Renal pelvis (tissue), 12 donors: ENCODE data around the gene STK17B. TPM values are rescaled to one million over a fixed set of nuclear protein-coding genes. Genes with fewer than 3 reads are reported as not detected.

Experiments
- DNase-seq: peaks from one replicate; pipeline ENCODE4 v3.0.0-alpha.2; 2013
- long read RNA-seq, 16 experiments: transcript quantifications; one replicate each; lab custom pipeline, GENCODE V29; 2026
- polyA plus RNA-seq, 3 donors: library from polyadenylated mRNA; unstranded; fragments of 120-200 nt; gene quantifications; one replicate each; pipeline ENCODE4 v1.2.1, GENCODE V29; 2013; ENCODE audit not compliant: insufficient read length in 3 of 3

Gene STK17B
- 10 to 100 TPM in 1 of 3 donors, 1 to 10 TPM in 2; 7.8 to 10.5 (median 9.6) TPM for polyA plus RNA-seq
- long read RNA-seq, donor 1, full-length matches to known transcripts = 1 of 1 reads
- long read RNA-seq, donor 1, partial matches to known transcripts = 0 of 1 reads
- long read RNA-seq, donor 1, other reads (novel, unspliced or antisense) = 0 of 1 reads
- long read RNA-seq, donor 2, full-length matches to known transcripts = 1 of 1 reads
- long read RNA-seq, donor 2, partial matches to known transcripts = 0 of 1 reads
- long read RNA-seq, donor 2, other reads (novel, unspliced or antisense) = 0 of 1 reads
- long read RNA-seq, donor 3 = 0 reads
- long read RNA-seq, donor 4 = 0 reads
- long read RNA-seq, donor 5 = 0 reads
- long read RNA-seq, donor 6, full-length matches to known transcripts = 1 of 1 reads
- long read RNA-seq, donor 6, partial matches to known transcripts = 0 of 1 reads
- long read RNA-seq, donor 6, other reads (novel, unspliced or antisense) = 0 of 1 reads
- long read RNA-seq, donor 7, full-length matches to known transcripts = 1 of 1 reads
- long read RNA-seq, donor 7, partial matches to known transcripts = 0 of 1 reads
- long read RNA-seq, donor 7, other reads (novel, unspliced or antisense) = 0 of 1 reads
- long read RNA-seq, donor 8, full-length matches to known transcripts = 1 of 1 reads
- long read RNA-seq, donor 8, partial matches to known transcripts = 0 of 1 reads
- long read RNA-seq, donor 8, other reads (novel, unspliced or antisense) = 0 of 1 reads
- long read RNA-seq, donor 9 = 0 reads
- long read RNA-seq, donor 10 = 0 reads
- long read RNA-seq, donor 11, partial matches to known transcripts = 0 of 1 reads
- long read RNA-seq, donor 11, other reads (novel, unspliced or antisense) = 0 of 1 reads
- long read RNA-seq, donor 12, partial matches to known transcripts = 31 of 31 reads
- long read RNA-seq, donor 12, other reads (novel, unspliced or antisense) = 0 of 31 reads
- long read RNA-seq, donor 13, full-length matches to known transcripts = 3 of 3 reads
- long read RNA-seq, donor 13, partial matches to known transcripts = 0 of 3 reads
- long read RNA-seq, donor 13, other reads (novel, unspliced or antisense) = 0 of 3 reads
- long read RNA-seq, donor 14 = 0 reads
- long read RNA-seq, donor 15, full-length matches to known transcripts = 3 of 3 reads
- long read RNA-seq, donor 15, partial matches to known transcripts = 0 of 3 reads
- long read RNA-seq, donor 15, other reads (novel, unspliced or antisense) = 0 of 3 reads
- long read RNA-seq, donor 16, full-length matches to known transcripts = 1 of 1 reads
- long read RNA-seq, donor 16, partial matches to known transcripts = 0 of 1 reads
- long read RNA-seq, donor 16, other reads (novel, unspliced or antisense) = 0 of 1 reads

DNA sequence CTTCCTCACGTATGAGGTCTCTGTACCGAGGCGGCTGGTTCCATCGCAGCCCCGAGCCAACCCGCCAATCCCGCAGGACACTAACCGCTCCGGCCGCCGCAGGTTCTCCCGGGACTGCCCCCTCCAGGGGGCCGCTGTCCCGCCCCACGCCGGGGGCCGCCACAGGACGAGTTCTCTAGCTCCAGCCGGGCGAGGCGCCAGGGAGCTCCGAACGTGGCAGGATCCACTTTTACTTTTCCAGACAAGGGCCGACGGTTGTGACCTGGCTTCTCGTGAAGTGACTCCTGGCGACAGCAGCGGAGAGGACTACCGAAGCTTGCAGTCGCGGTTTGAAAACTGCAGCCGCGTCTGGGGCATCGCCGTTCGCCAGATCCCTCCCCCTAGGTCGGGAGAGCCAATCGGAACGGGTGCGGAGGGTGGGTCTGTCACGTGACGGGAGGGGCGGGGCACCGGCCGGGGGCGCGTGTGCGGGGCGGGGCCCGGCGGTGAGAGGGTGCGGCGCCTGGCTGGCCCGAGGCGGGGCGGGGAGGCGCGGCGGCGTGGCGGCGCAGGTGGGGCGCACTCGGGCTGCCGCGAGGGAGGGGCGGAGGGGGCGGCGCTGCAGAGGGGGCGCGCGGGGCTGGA is at the start of gene STK17B:
Gene STK17B (minus strand): TSS at position 331 of the 624 bp plus-strand sequence. CDS start 8,195 bp downstream, outside the sequence.
- peak; percentile 92 for DNase-seq

DNA sequence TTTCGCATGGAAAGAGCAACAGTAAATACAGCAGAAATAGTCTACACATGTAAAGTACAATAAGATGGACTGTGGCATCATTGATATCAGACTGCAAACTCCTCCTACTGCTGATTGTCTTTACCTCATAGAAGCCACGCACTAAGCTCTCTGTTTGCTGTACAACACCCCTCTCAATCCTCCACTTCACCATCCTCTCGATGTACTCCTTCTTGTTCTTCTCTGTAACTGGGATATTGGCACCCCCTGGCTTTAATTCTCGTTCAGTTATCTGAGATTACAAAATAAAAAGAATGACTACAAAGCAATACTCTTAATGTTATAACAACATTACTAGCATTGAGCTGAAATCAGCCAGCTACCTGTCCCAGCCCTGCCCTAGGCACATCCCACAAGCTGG is 49.3 kb upstream of the STK17B start:
- no peak for DNase-seq

DNA sequence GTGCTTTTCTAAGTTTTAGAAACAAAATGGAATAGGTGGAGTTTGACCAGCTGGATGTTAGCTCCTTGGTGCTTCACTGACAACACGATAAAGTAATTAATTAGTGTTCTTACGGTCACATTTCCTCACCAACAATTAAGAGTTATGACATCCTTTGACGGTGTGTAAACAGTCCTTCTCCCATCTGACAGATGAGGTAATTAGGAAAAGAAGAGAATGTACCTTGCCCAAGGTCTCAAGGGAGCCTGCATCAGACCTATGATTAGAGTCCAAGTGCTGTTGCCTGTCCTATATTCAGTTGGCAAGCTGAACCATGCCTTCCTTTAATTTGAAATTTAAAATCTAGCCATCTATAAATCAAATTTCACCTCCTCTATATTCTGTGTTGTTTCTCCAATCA is 48.3 kb upstream of the STK17B start:
- DNase-seq = no peak

DNA sequence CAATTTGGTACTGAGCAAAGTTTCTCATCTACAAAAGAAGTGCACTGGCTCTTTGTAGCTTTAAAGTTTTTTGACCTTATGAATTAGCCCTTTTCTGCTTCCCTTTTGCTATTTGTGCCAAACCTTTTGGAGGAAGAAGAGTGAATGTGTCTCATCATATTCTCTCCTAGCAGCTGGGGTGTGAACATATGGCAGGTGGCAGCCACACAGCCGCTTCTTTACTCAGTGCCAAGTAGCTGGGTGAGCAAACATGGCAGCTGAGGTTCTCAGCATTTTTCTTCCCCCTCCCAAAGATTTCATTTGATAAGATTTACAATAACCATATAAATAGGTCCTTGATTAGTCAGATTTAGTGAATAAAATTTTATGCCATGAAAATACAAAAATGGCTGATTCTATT is 46.7 kb upstream of the STK17B start:
- no peak for DNase-seq

DNA sequence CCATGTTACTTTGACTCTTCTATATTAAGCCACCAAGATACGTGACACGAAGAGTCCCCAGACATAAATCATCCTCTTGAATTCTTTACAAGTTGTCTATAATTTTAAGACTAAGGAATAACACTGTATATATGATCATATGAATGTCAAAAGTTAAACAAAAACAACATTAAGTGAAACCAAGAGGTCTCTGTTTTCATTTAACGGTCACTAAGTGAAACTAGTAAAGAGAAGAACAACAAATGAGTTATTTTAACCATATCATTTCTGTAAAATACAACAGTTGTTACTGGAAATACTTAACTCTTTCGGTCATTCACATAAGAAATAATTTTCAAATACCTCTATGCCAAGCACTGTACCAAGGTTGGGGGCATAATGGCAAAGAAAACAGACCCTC is 45.7 kb upstream of the STK17B start:
- DNase-seq = no peak

DNA sequence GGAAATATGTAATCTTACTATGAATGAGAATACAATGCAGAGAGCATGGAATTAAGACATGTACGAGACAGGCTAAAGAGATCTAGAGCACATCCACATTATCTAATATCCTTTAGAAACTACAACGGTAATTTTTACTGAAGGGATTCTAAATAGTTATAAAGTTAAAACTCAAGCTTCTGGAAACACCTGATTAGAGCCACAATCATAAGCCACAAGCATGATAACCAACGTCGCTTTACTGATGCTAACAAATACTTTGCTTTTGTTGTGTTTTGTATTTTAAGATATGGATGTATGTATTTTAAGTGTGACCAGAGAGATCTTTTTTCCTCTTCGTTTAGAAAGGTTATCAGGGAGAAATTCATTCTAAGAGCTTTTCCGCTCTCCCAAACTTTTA is 44.0 kb upstream of the STK17B start:
- no peak for DNase-seq

DNA sequence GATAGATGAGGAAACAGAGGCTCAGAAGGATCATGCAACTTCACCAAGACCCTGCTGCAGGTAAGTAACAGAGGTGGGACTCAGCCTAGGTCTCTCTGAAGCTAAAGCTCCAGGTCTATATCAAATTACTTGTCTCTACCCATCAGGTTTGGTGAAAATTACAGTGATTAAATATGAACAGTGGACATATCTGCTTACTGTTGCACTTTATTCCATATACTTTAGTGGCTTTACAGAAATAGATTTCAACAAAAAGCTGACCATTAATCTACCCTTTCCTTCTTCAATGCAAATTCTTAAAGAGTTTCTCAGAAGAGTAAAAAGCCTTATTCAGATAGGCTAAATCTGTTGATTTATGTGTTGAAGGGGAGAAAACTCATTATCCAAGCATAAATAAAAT is 42.8 kb upstream of the STK17B start:
- DNase-seq = no peak

DNA sequence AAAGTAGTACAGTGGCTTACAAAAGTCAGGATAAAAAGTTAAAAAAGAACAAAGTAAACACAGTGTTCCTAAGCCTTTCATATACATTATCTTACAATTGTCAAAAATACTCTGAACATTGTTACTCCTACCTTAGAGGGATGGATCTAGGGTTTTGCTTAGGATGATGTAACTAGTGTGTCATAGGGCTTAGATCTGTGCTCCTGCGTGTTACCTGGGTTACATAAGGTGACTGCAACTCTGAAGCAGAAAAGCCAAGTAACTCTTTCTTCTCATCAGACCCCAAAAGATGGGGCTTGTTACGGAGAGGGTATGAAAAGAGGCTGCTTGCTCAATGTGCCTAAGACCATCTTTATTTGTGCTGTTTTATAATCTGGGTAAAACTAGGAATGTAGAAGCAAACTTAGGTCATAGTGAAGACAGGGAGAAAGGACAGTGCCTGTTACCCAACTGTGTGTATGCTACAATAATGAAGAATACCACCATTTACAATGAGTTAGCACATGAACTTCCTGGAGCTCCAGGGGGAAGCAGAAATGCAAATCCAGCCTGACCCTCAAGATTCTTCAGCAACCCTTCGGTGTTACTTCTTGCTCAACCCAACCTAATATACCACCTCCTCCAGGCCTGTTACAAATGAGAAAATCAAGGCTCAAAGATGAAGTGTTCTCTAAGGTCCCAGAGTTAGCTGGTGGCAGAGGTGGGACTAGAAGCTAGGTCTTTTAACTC is 42.0 kb upstream of the STK17B start:
- no peak for DNase-seq

DNA sequence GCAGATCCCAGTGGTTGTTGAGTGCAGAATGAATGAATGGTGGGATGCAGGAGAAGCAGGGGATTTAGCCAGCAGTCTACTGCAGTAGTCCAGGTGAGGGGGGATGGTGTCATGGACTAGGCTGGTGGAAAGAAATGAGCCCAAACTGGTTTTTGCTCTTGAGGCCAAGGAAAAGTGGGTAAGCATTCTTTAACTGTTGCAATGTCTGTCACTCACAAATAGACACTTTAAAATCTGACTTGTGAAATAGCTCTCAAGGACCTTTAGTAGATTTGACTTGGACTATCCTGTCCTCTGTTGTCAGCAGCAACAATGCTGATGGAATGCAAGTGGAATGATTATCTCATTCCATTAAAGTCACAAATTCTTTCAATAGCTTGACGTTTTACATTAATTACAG is 37.5 kb upstream of the STK17B start:
- DNase-seq = no peak

DNA sequence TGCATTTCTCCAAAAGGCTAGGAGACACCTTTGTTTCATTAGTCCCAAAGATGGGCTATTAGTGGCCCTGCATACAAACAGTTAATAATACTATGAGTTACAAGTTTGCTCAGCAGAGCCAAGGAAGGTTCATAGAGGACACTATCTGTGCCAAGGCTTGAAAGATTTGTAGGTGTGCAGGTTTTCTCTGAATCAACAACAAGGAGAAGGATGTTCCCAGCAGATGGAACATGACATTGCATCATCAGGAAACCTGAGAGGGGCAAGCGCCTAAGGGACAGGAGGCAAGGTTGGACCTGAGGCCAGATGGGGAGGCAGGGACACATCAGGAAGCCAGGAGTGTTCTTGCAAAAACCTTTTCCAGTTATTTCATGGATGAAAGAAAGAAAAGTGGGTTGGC is 35.4 kb upstream of the STK17B start:
- DNase-seq = no peak

DNA sequence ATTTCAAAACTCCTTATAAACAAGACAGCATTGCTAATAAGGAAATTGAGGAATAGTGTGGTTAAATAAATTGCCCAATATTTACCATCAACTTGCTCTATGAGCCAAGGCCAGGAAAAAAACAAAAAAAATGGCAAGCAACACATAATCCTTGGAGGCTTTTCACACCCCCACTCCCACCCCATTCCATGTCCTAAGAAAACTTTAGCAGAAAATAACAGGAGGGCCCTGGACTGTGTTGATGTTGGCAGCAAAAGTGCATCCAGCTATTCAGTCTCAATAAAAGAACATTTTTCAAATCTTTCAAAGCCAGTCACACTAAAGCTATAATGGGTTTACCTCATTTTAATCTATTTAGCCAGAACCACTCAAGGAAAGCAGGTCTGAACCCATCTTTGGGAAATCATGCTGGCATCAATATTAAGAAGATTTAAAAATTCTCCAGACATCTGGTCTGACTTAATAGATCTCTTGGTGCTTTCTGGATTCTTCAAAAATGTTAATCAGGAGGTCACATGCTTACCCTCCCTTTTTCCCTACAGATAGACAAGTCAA is 34.6 kb upstream of the STK17B start:
- DNase-seq = no peak

DNA sequence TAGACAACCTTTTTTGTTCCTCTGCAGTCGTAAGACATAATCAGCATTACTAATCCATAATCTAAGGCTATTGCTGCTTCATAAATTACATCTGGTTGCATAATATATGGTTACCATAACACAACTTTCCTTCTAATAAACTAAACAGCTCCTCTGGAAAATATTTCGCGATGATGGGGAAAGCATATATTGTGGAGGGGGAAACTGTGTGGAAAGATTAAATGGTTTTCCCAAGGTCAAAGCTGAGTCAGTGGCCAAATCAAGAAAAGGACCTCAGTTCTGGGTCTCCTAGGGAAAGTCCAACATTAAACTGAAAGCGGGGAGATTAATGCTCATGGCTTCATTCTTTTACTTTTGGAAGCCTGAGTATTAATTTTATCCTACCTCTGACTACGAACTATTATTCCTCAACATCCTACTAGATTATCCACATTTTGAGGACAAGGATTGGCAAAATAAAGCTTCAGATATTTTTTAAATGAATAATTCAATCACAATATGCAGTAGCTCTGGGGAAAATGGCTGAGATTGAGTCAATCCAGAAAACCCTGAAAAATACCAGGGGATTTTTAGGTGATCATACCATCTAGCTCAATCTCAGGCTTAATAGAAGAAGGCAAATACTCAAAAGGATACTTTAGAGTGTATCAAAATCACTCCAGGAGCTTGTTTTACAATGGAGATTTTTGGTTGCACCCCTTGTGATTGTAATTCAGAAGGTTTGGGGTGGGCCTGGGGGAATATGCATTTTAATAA is 33.8 kb upstream of the STK17B start:
- no peak for DNase-seq

DNA sequence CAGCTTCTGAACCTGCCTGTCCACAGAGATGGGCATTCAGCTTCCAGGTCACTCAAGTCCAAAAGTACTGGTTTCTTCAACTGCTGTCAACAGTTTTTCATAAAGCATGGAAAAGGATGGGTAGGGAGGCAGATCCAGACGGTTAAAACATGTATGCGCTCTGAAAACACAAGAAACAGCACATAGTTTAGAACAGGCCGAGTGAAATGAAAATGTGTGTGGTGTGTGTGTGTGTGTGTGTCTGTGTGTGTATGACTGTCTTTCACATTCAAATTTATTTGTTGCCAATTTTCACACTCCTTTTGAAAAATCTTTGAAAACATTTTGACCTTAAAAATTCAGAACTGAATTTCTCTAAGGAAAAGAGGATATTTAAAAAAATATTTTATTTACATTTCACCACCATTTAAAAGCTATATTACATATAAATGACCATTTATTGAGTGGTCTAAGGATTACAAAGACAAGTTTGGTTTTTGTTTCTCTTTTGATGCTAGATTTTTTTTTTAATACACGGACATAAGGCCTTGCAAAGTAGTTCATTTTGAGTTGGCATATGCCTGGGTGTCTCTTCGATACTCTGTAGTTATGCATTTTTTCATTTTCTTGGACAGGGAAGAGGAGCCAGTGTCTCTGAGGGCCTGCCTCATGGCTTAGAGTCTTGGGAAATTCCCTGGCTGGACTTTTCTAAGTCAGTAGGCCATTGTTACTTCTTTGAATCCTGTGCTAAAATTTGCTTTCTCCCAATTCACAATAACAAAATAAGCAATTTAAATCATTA is 30.0 kb upstream of the STK17B start:
- DNase-seq = no peak

DNA sequence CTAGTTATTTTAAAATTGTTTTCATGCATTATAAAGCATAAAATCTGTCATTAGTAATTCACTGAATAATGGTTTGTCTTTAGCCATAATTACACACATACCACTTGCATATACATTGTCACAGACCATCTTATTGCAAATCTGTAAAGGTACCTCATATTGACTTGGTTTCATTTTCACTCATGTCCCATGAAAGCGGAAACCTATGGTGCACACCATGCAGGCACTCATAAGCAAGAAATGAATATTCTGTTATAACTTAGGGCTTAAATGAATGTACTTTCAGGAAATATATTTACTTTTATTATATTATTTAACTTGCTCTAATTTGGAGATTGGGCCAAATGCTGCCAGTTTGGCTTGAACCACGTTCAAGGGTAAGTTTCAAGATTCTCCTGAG is 29.2 kb upstream of the STK17B start:
- no peak for DNase-seq

DNA sequence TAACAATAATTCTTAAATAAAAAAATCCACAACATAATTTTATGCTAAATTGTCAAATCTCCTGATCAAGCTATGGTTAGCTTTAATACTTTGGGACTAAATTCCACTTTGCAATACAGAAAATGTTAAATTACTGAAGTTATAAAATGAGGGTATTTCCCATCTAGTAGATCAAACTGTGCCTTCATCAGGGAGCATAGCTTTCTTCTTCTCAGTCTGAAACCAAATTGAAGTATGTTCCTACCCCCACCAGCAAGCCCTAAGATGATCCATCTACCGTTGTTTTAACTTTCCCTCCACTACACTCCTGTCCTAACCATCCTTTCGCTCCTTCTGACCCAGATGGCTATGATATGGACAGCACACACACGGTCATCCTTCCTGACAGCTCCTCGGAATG is 24.4 kb upstream of the STK17B start:
- DNase-seq = no peak

DNA sequence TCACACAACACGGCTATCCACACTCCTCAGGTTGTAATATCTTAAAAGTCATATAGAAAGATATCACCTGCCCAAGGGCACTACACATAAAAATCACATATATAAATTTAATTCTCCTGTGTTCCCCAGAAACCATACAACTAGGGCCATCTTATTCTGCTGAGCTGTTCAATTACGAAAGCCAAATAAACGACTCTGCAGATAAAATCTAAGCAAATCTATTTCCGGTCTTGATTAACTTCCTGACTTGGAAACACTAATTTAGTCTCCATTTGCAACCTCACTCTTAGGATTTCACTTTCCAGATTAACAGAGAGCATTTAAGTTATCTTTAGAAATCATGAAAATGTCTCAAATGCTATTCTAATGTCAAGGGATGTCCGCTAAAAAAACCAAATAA is 23.9 kb upstream of the STK17B start:
- DNase-seq = no peak

DNA sequence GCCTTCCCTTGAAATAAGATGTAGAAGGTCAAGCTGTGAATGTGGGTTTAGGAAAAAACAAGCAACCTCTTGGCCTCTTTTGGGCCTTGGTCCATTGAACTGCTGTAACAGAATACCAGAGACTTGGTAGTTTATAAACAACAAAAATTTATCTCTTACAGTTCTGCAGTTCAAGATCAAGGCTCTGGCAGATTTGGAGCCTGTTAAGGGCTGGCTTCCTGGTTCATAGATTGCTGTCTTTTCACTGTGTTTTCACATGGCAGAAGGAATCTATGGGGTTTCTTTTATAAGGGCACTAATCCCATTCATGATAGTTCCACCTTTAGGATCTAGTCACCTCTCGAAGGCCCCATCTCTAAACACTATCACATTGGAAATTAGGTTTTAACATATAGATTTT is 20.2 kb upstream of the STK17B start:
- DNase-seq = no peak

DNA sequence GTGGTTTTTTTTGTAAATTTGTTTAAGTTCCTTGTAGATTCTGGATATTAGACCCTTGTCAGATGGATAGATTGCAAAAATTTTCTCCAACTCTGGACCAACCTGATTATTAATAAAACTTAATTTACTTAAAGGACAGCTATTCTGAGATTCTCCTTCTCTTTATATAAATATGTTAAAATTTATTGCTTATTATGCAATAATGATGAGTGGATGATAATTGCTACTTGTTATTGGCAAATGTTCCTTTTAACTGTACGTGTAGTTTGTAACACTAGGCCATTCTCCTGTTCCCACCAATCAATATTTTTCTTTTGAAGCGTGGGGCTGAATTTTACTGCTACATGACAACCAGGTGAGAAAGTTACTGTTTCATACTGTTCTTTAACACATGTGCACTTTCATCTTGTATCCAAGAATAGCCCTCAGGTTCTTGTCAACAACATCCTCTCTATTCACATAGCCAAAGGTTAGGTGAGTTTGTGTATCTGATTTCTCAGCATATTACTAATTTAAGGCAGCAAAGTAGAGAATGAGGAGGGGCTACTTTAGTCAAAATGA is 16.6 kb upstream of the STK17B start:
- no peak for DNase-seq
